Liver (tissue), 9 donors: ENCODE measurements around the gene ARHGAP29. TPM values are rescaled to one million over a fixed set of nuclear protein-coding genes. Genes with fewer than 3 reads are reported as not detected.

Source experiments
- DNase-seq: peaks from one replicate; pipeline ENCODE4 v3.0.0-alpha.2; 2017; ENCODE audit warnings: low spot score
- H3K27ac ChIP-seq, 2 donors: one replicate each; pipeline ENCODE4 v1.7.0; 2013; ENCODE audit warnings: inconsistent platforms in 2 of 2, low read length in 2 of 2, control low read depth in 1 of 2, low read depth in 1 of 2, mild to moderate bottlenecking in 1 of 2
- H3K27me3 ChIP-seq, 4 donors: one replicate each; pipeline versions ENCODE4 v1.6.1 to v1.7.0; 2013; ENCODE audit warnings: low read length in 3 of 4, inconsistent platforms in 1 of 4, mild to moderate bottlenecking in 1 of 4, moderate library complexity in 1 of 4; ENCODE audit not compliant: control insufficient read depth in 4 of 4, insufficient read depth in 4 of 4
- H3K36me3 ChIP-seq, 4 donors: one replicate each; pipeline versions ENCODE4 v1.6.1 to v1.7.0; 2013; ENCODE audit warnings: low read length in 3 of 4, mild to moderate bottlenecking in 3 of 4, low read depth in 1 of 4, moderate library complexity in 1 of 4; ENCODE audit not compliant: control insufficient read depth in 4 of 4, insufficient read depth in 3 of 4
- H3K4me1 ChIP-seq, 4 donors: one replicate each; pipeline versions ENCODE4 v1.6.1 to v1.7.0; 2013; ENCODE audit warnings: low read length in 3 of 4, mild to moderate bottlenecking in 3 of 4, moderate library complexity in 1 of 4; ENCODE audit not compliant: control insufficient read depth in 4 of 4, insufficient read depth in 4 of 4
- H3K4me3 ChIP-seq, 3 donors: one replicate each; pipeline versions ENCODE4 v1.6.1 to v1.7.0; 2013; ENCODE audit warnings: low read length in 3 of 3, control low read depth in 1 of 3, low read depth in 1 of 3, mild to moderate bottlenecking in 1 of 3
- H3K9ac ChIP-seq, 2 donors: one replicate each; pipeline ENCODE4 v1.7.0; 2013; ENCODE audit warnings: low read length in 2 of 2, mild to moderate bottlenecking in 2 of 2, moderate library complexity in 2 of 2, control low read depth in 1 of 2, low read depth in 1 of 2
- H3K9me3 ChIP-seq, 4 donors: one replicate each; pipeline versions ENCODE4 v1.6.1 to v1.7.0; 2013; ENCODE audit warnings: low read length in 3 of 4; ENCODE audit not compliant: control insufficient read depth in 4 of 4
- CTCF ChIP-seq: fragments of 150-350 bp; IDR thresholded peaks from 2 replicates; pipeline ENCODE4 v1.5.1; 2017; ENCODE audit warnings: improper control_type of control experiment, low read depth, low read length; ENCODE audit not compliant: missing input control
- EGR1 ChIP-seq, 2 donors: IDR thresholded peaks; 2 replicates each; pipeline ENCODE4 v1.6.1; 2016 to 2018; ENCODE audit warnings: antibody characterized with exemption in 2 of 2, low read depth in 2 of 2
- FOXA1 ChIP-seq: IDR thresholded peaks from 2 replicates; pipeline ENCODE4 v1.6.1; 2016; ENCODE audit warnings: antibody characterized with exemption
- FOXA2 ChIP-seq: IDR thresholded peaks from 2 replicates; pipeline ENCODE4 v1.6.1; 2016; ENCODE audit warnings: antibody characterized with exemption
- GABPA ChIP-seq, 2 donors: IDR thresholded peaks in 1 of 2; conservative IDR thresholded peaks in 1 of 2; 2 replicates each; pipeline ENCODE4 v1.6.1; 2016; ENCODE audit warnings: antibody characterized with exemption in 2 of 2, mild to moderate bottlenecking in 1 of 2, moderate library complexity in 1 of 2
- HNF4A ChIP-seq, 2 donors: conservative IDR thresholded peaks; 2 replicates each; pipeline ENCODE4 v1.6.1; 2016; ENCODE audit warnings: antibody characterized with exemption in 2 of 2, mild to moderate bottlenecking in 2 of 2
- HNF4G ChIP-seq: IDR thresholded peaks from 2 replicates; pipeline ENCODE4 v1.6.1; 2016; ENCODE audit warnings: antibody characterized with exemption
- NR2F2 ChIP-seq: IDR thresholded peaks from 2 replicates; pipeline ENCODE4 v1.6.1; 2016; ENCODE audit warnings: antibody characterized with exemption
- RAD21 ChIP-seq, 2 donors: IDR thresholded peaks; 2 replicates each; pipeline ENCODE4 v1.6.1; 2016; ENCODE audit warnings: antibody characterized with exemption in 2 of 2, mild to moderate bottlenecking in 2 of 2
- RXRA ChIP-seq, 2 donors: IDR thresholded peaks; 2 replicates each; pipeline ENCODE4 v1.6.1; 2017 to 2018; ENCODE audit warnings: antibody characterized with exemption in 2 of 2, mild to moderate bottlenecking in 1 of 2
- SP1 ChIP-seq: IDR thresholded peaks from 2 replicates; pipeline ENCODE4 v1.6.1; 2018; ENCODE audit warnings: antibody characterized with exemption, mild to moderate bottlenecking
- TAF1 ChIP-seq: conservative IDR thresholded peaks from 2 replicates; pipeline ENCODE4 v1.6.1; 2016; ENCODE audit warnings: antibody characterized with exemption, mild to moderate bottlenecking
- YY1 ChIP-seq: IDR thresholded peaks from 2 replicates; pipeline ENCODE4 v1.6.1; 2016; ENCODE audit warnings: antibody characterized with exemption, mild to moderate bottlenecking
- WGBS: extraction: QIAGEN DNeasy Blood & Tissue Kit; methylation state at CpG from one replicate; pipeline ENCODE4 v1.1.7; 2013; 5-methylcytosine and 5-hydroxymethylcytosine counted together
- polyA plus RNA-seq, 2 donors: library from polyadenylated mRNA; stranded (reverse) in 1 of 2; unstranded in 1 of 2; fragments of 200-250 nt in 1 of 2; fragments of >200 nt in 1 of 2; fragmentation: Nextera tagmentation in 1 of 2; extraction: Ambion mirVana in 1 of 2; gene quantifications; one replicate each; pipeline versions ENCODE4 v1.2.1 to v1.2.3, GENCODE V29; 2013 to 2015
- total RNA-seq, 2 donors: library from RNA; depleted of rRNA; stranded (reverse); fragments of >200 nt; gene quantifications; one replicate each; pipeline ENCODE4 v1.2.3, GENCODE V29; 2014
- TF ChIP-seq, protein P1 (sequence below): IDR thresholded peaks from 2 replicates; pipeline ENCODE4 v1.6.1; 2016; ENCODE audit warnings: antibody characterized with exemption, mild to moderate bottlenecking
- TF ChIP-seq, protein P2 (sequence below): IDR thresholded peaks from 2 replicates; pipeline ENCODE4 v1.6.1; 2016; ENCODE audit warnings: antibody characterized with exemption
- donor health status: healthy.
- donor health status: healthy.
- donor health status: healthy.
- donor health status: healthy.
- donor health status: healthy.

The ARHGAP29 gene
- total and polyA plus RNA-seq, 4 donors, result 8.3 to 27.7 (median 13.2) TPM

DNA sequence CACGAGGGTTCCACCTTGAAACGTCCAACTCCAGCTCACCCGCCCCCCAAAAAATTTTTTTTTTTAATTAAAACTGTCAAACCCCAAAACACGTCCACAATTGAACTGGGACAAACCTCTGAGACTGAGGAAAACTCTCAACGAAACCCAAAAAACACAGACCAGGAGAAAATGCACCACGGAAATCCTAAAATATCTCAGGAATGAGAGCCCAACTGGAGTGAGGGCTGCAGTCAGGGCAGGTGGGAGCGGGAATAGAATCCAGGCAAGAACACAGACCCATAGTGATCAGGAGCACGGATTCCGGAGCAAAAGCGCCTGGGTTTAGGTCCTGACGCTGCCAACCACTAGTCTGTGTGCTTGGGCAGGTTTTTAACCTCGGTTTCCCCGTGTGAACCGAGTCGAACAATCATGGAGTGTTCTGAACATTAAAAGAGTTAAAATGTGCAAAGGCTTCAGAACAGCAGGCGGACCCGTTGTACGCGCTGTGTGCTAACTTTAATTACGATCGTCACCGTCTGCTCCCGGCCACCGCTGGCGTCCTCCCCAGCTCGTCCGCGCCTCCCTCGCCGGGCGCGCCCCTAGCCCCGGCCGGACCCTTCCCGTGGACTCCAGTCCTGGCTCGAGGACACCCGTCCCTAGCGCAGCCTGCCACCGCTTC is 624 bp downstream of the ARHGAP29 start:
- WGBS, result under 1% methylated on average over 39 of the region's 39 CpGs
- Histone ChIP-seq H3K36me3 (no peaks in the 10 kb centered on the region), H3K4me1 (peaks cover 3 to 23% (median 4%) of the 10 kb centered on the region in 4 donors), H3K4me3 (peak overlapping the region; percentile 91 to 95 (median 93)), H3K27me3 (no peaks in the 10 kb centered on the region), H3K9ac (peak overlapping the region; percentile 88 to 94), H3K27ac (peak overlapping the region; percentile 96 to 99), H3K9me3 (no peaks in the 10 kb centered on the region)
- DNase-seq, result no peak
- peak; percentile 6 for TF ChIP-seq TAF1
- no peak for TF ChIP-seq GABPA (IDR thresholded peaks at IDR 0.05 in 1 of 2, conservative IDR thresholded peaks at IDR 0.05 in 1 of 2)
- no peak for TF ChIP-seq FOXA1
- TF ChIP-seq, protein P1, sequence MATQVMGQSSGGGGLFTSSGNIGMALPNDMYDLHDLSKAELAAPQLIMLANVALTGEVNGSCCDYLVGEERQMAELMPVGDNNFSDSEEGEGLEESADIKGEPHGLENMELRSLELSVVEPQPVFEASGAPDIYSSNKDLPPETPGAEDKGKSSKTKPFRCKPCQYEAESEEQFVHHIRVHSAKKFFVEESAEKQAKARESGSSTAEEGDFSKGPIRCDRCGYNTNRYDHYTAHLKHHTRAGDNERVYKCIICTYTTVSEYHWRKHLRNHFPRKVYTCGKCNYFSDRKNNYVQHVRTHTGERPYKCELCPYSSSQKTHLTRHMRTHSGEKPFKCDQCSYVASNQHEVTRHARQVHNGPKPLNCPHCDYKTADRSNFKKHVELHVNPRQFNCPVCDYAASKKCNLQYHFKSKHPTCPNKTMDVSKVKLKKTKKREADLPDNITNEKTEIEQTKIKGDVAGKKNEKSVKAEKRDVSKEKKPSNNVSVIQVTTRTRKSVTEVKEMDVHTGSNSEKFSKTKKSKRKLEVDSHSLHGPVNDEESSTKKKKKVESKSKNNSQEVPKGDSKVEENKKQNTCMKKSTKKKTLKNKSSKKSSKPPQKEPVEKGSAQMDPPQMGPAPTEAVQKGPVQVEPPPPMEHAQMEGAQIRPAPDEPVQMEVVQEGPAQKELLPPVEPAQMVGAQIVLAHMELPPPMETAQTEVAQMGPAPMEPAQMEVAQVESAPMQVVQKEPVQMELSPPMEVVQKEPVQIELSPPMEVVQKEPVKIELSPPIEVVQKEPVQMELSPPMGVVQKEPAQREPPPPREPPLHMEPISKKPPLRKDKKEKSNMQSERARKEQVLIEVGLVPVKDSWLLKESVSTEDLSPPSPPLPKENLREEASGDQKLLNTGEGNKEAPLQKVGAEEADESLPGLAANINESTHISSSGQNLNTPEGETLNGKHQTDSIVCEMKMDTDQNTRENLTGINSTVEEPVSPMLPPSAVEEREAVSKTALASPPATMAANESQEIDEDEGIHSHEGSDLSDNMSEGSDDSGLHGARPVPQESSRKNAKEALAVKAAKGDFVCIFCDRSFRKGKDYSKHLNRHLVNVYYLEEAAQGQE, result peak; percentile 45
- TF ChIP-seq NR2F2, result no peak
- TF ChIP-seq RAD21 (IDR thresholded peaks at IDR 0.05), result peak; percentile 52 to 54
- no peak for TF ChIP-seq EGR1 (IDR thresholded peaks at IDR 0.05; ENCODE audit: low read depth in 2 of 2)
- TF ChIP-seq, protein P2, sequence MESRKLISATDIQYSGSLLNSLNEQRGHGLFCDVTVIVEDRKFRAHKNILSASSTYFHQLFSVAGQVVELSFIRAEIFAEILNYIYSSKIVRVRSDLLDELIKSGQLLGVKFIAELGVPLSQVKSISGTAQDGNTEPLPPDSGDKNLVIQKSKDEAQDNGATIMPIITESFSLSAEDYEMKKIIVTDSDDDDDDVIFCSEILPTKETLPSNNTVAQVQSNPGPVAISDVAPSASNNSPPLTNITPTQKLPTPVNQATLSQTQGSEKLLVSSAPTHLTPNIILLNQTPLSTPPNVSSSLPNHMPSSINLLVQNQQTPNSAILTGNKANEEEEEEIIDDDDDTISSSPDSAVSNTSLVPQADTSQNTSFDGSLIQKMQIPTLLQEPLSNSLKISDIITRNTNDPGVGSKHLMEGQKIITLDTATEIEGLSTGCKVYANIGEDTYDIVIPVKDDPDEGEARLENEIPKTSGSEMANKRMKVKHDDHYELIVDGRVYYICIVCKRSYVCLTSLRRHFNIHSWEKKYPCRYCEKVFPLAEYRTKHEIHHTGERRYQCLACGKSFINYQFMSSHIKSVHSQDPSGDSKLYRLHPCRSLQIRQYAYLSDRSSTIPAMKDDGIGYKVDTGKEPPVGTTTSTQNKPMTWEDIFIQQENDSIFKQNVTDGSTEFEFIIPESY, result no peak
- no peak for TF ChIP-seq HNF4G
- no peak for TF ChIP-seq SP1
- no peak for TF ChIP-seq FOXA2
- TF ChIP-seq RXRA (IDR thresholded peaks at IDR 0.05), result no peak
- no peak for TF ChIP-seq HNF4A (conservative IDR thresholded peaks at IDR 0.05)
- TF ChIP-seq CTCF, result peak; percentile 21
- TF ChIP-seq YY1, result peak; percentile 14

- Histone ChIP-seq H3K9me3 (no peaks in the 10 kb centered on the region), H3K4me3 (peak overlapping the region; percentile 91 to 95 (median 93)), H3K9ac (peak overlapping the region; percentile 88 to 94), H3K36me3 (no peaks in the 10 kb centered on the region), H3K4me1 (peaks cover 3 to 26% (median 4%) of the 10 kb centered on the region in 4 donors), H3K27me3 (no peaks in the 10 kb centered on the region), H3K27ac (peak overlapping the region; percentile 96 to 99)
- DNase-seq, result no peak
- peak; percentile 55 for TF ChIP-seq YY1
- no peak for TF ChIP-seq HNF4G
- under 1% methylated on average over 6 of the region's 6 CpGs for whole genome bisulfite sequencing
Measured at GRCh38 chr1:94236013-94236491, 1.3 kb downstream of the ARHGAP29 start.
